HepG2 (cell line): Measurements from ENCODE around the gene ME3. TPM values are rescaled to one million over a fixed set of nuclear protein-coding genes. Genes with fewer than 3 reads are reported as not detected.

Source experiments
- ATRX ChIP-seq: sonication (generic); formaldehyde crosslinking; IDR thresholded peaks from 2 replicates; pipeline ENCODE4 v1.4.0; 2020; ENCODE audit warnings: missing genetic modification reagents, borderline replicate concordance
- BCLAF1 ChIP-seq: fragments of 450-650 bp; IDR thresholded peaks from 2 replicates; pipeline ENCODE4 v1.6.1; 2017; ENCODE audit warnings: mild to moderate bottlenecking
- ELF3 ChIP-seq: IDR thresholded peaks from 2 replicates; pipeline ENCODE4 v1.6.1; 2016; ENCODE audit warnings: missing genetic modification reagents, missing compliant biosample characterization
- FOSL2 ChIP-seq: sonication (generic); formaldehyde crosslinking; IDR thresholded peaks from 2 replicates; pipeline ENCODE4 v1.4.0; 2020; ENCODE audit warnings: missing genetic modification reagents
- JARID2 ChIP-seq: sonication (generic); formaldehyde crosslinking; IDR thresholded peaks from 2 replicates; pipeline ENCODE4 v1.8.1; 2023; ENCODE audit warnings: missing genetic modification reagents, inconsistent platforms; ENCODE audit not compliant: insufficient replicate concordance
- MIXL1 ChIP-seq: IDR thresholded peaks from 2 replicates; pipeline ENCODE4 v1.6.1; 2016
- PCBP1 ChIP-seq: fragments of 200-400 bp; formaldehyde crosslinking; IDR thresholded peaks from 2 replicates; pipeline ENCODE4 v1.6.1; 2017; ENCODE audit warnings: mild to moderate bottlenecking, low read depth, low read length, borderline replicate concordance
- PRDM4 ChIP-seq: sonication (generic); formaldehyde crosslinking; IDR thresholded peaks from 2 replicates; pipeline ENCODE4 v1.9.0; 2021; ENCODE audit warnings: missing genetic modification reagents, borderline replicate concordance
- RORA ChIP-seq: sonication (generic); formaldehyde crosslinking; IDR thresholded peaks from 2 replicates; pipeline ENCODE4 v1.5.0; 2020; ENCODE audit warnings: mild to moderate bottlenecking, missing genetic modification reagents, moderate library complexity
- SIX1 ChIP-seq: sonication (generic); formaldehyde crosslinking; IDR thresholded peaks from 2 replicates; pipeline ENCODE4 v1.4.0; 2020; ENCODE audit warnings: missing genetic modification reagents, borderline replicate concordance
- SMC3 ChIP-seq: IDR thresholded peaks from 2 replicates; pipeline ENCODE4 v1.6.1; 2011; ENCODE audit warnings: low read length, improper control_type of control experiment
- STAG1 ChIP-seq: sonication (generic); formaldehyde crosslinking; IDR thresholded peaks from 2 replicates; pipeline ENCODE4 v1.4.0; 2020; ENCODE audit warnings: missing genetic modification reagents
- TERF1 ChIP-seq: sonication (generic); formaldehyde crosslinking; IDR thresholded peaks from 2 replicates; pipeline ENCODE4 v1.8.0; 2022; ENCODE audit warnings: mild to moderate bottlenecking, missing genetic modification reagents, moderate library complexity
- ZBTB21 ChIP-seq: sonication (generic); formaldehyde crosslinking; IDR thresholded peaks from 2 replicates; pipeline ENCODE4 v1.4.0; 2020; ENCODE audit warnings: missing genetic modification reagents
- ZNF709 ChIP-seq: sonication (generic); formaldehyde crosslinking; IDR thresholded peaks from 2 replicates; pipeline ENCODE4 v1.5.0; 2020; ENCODE audit warnings: mild to moderate bottlenecking, missing genetic modification reagents
- polyA plus RNA-seq, 8 experiments: library from polyadenylated mRNA; depleted of rRNA in 3 of 8; stranded (reverse) in 7 of 8; unstranded in 1 of 8; fragments of >200 nt; fragmentation: Illumina TruSeq in 4 of 8; extraction: Trizol in 4 of 8; gene quantifications; 2 replicates each; pipeline versions ENCODE4 v1.2.1 to v1.2.3, GENCODE V29; 2011 to 2016; ENCODE audit warnings: low read depth in 4 of 8, missing spikeins in 1 of 8, mixed read lengths in 1 of 8; ENCODE audit not compliant: insufficient read depth in 1 of 8
- total RNA-seq, 5 experiments: library from RNA; depleted of rRNA; stranded (reverse); fragments of >200 nt; fragmentation: Illumina TruSeq; extraction: Trizol; gene quantifications; 2 replicates each; pipeline ENCODE4 v1.2.3, GENCODE V29; 2016; ENCODE audit warnings: low read depth in 1 of 5
- TF ChIP-seq, protein P1 (sequence below): sonication (generic); formaldehyde crosslinking; IDR thresholded peaks from 2 replicates; pipeline ENCODE4 v1.5.0; 2020; ENCODE audit warnings: mild to moderate bottlenecking, missing genetic modification reagents, moderate library complexity
- TF ChIP-seq, protein P2 (sequence below): sonication (generic); formaldehyde crosslinking; IDR thresholded peaks from 2 replicates; pipeline ENCODE4 v1.9.0; 2021; ENCODE audit warnings: missing genetic modification reagents, mild to moderate bottlenecking, borderline replicate concordance

ME3 gene
- total and polyA plus RNA-seq, 2 of the 13 experiments (the other 11 are each of a cell fraction or from before 2014, with no cell fraction given): not detected

GRCh38 chr11:86608251-86608799 lies 64.1 kb downstream of the ME3 start (continued):
- TF ChIP-seq PRDM4 (no peak), ATRX (CRISPR knock-in tag) (no peak), JARID2 (no peak), ZNF709 (CRISPR knock-in tag) (no peak), SMC3 (peak; percentile 75), BCLAF1 (no peak), STAG1 (CRISPR knock-in tag) (peak; percentile 65), TERF1 (CRISPR knock-in tag) (no peak), FOSL2 (CRISPR knock-in tag) (peak; percentile 23; the same call in 1 of the 2 replicates), SIX1 (peak; percentile 46; the same call in 1 of the 2 replicates), PCBP1 (no peak), MIXL1 (CRISPR knock-in tag) (peak; percentile 31; the same call in 1 of the 2 replicates), ELF3 (no peak), ZBTB21 (CRISPR knock-in tag) (no peak), RORA (no peak)
- TF ChIP-seq, protein P1, sequence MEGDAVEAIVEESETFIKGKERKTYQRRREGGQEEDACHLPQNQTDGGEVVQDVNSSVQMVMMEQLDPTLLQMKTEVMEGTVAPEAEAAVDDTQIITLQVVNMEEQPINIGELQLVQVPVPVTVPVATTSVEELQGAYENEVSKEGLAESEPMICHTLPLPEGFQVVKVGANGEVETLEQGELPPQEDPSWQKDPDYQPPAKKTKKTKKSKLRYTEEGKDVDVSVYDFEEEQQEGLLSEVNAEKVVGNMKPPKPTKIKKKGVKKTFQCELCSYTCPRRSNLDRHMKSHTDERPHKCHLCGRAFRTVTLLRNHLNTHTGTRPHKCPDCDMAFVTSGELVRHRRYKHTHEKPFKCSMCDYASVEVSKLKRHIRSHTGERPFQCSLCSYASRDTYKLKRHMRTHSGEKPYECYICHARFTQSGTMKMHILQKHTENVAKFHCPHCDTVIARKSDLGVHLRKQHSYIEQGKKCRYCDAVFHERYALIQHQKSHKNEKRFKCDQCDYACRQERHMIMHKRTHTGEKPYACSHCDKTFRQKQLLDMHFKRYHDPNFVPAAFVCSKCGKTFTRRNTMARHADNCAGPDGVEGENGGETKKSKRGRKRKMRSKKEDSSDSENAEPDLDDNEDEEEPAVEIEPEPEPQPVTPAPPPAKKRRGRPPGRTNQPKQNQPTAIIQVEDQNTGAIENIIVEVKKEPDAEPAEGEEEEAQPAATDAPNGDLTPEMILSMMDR (CRISPR knock-in tag): peak; percentile 78
- TF ChIP-seq, protein P2, sequence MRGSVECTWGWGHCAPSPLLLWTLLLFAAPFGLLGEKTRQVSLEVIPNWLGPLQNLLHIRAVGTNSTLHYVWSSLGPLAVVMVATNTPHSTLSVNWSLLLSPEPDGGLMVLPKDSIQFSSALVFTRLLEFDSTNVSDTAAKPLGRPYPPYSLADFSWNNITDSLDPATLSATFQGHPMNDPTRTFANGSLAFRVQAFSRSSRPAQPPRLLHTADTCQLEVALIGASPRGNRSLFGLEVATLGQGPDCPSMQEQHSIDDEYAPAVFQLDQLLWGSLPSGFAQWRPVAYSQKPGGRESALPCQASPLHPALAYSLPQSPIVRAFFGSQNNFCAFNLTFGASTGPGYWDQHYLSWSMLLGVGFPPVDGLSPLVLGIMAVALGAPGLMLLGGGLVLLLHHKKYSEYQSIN (CRISPR knock-in tag): no peak
